Fibroblast of lung (primary cell): ENCODE measurements around the gene CNGA2.

Source experiments
- EZH2 ChIP-seq: IDR thresholded peaks from 2 replicates; pipeline ENCODE4 v1.5.1; 2012; ENCODE audit warnings: low read length, control low read depth, mild to moderate bottlenecking; ENCODE audit errors: missing control alignments
- TF ChIP-seq, protein P1 (sequence below), 2 donors: IDR thresholded peaks in 1 of 2; conservative IDR thresholded peaks in 1 of 2; 1 replicate in 1 of 2; 2 replicates in 1 of 2; pipeline ENCODE4 v1.5.1; 2011 to 2012; ENCODE audit warnings: low read length in 2 of 2, control low read depth in 1 of 2, inconsistent platforms in 1 of 2, low read depth in 1 of 2, mild to moderate bottlenecking in 1 of 2

DNA sequence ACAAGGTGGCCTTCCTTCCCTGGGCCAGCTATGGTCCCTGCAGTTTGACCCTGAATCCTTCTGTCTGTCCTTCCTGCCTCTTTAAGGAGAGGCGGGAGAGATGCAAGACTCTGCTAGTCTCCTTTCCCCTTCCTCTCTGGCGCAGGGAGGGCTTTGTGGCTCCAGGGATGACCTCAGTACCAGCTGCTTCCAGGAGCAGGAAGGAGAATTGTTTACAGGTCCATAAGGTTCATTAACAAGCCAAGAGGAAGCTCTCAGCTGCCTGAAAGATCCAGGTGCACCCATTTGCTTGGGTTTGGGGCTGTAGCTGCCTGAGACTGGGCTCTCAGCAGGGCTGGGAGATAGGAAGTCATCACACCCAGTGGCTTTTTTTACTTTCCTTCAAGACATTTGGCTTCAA, 22.8 kb upstream of the CNGA2 start:
- TF ChIP-seq, protein P1, sequence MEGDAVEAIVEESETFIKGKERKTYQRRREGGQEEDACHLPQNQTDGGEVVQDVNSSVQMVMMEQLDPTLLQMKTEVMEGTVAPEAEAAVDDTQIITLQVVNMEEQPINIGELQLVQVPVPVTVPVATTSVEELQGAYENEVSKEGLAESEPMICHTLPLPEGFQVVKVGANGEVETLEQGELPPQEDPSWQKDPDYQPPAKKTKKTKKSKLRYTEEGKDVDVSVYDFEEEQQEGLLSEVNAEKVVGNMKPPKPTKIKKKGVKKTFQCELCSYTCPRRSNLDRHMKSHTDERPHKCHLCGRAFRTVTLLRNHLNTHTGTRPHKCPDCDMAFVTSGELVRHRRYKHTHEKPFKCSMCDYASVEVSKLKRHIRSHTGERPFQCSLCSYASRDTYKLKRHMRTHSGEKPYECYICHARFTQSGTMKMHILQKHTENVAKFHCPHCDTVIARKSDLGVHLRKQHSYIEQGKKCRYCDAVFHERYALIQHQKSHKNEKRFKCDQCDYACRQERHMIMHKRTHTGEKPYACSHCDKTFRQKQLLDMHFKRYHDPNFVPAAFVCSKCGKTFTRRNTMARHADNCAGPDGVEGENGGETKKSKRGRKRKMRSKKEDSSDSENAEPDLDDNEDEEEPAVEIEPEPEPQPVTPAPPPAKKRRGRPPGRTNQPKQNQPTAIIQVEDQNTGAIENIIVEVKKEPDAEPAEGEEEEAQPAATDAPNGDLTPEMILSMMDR (conservative IDR thresholded peaks at IDR 0.05 in 1 of 2, IDR thresholded peaks at IDR 0.05 in 1 of 2; ENCODE audit: low read depth in 1 of 2, low read length in 2 of 2) = no peak
- no peak for TF ChIP-seq EZH2
